ENCODE measurements around the gene PGP.

GRCh38 chr16:2180962-2181923, 33.4 kb downstream of the PGP start:
- TF ChIP-seq CTCF (optimal IDR thresholded peaks at IDR 0.05 in 1 of 3, IDR thresholded peaks at IDR 0.05 in 1 of 3, conservative IDR thresholded peaks at IDR 0.05 in 1 of 3; ENCODE audit: extremely low read depth in 1 of 3, insufficient read depth in 2 of 3, low read length in 3 of 3) (no peak), EZH2 (IDR thresholded peaks at IDR 0.05; ENCODE audit: low read length) (no peak)
